ENCODE measurements around the gene SFRP2.

The SFRP2 gene

GRCh38 chr4:153809307-153809706, 20.4 kb upstream of the SFRP2 start:
- Mint-ChIP-seq H3K27ac (peak overlapping the region; percentile 75), H3K4me1 (peaks cover 30% of the 10 kb centered on the region), H3K4me3 (peak overlapping the region; percentile 40), H3K27me3 (no peaks in the 10 kb centered on the region), H3K9me3 (no peaks in the 10 kb centered on the region), H3K36me3 (no peaks in the 10 kb centered on the region)

- Mint-ChIP-seq H3K4me1 (peaks cover 30% of the 10 kb centered on the region), H3K9me3 (no peaks in the 10 kb centered on the region), H3K4me3 (no peak overlapping the region), H3K27ac (no peak overlapping the region), H3K36me3 (no peaks in the 10 kb centered on the region), H3K27me3 (no peaks in the 10 kb centered on the region)
Observed at GRCh38 chr4:153808175-153808574, 19.3 kb upstream of the SFRP2 start.

GRCh38 chr4:153806073-153806472, 17.2 kb upstream of the SFRP2 start:
- no peaks in the 10 kb centered on the region for H3K27me3 Mint-ChIP-seq
- no peaks in the 10 kb centered on the region for H3K36me3 Mint-ChIP-seq
- H3K27ac Mint-ChIP-seq, result no peak overlapping the region
- H3K4me1 Mint-ChIP-seq, result peaks cover 30% of the 10 kb centered on the region
- no peaks in the 10 kb centered on the region for H3K9me3 Mint-ChIP-seq
- H3K4me3 Mint-ChIP-seq, result no peak overlapping the region

- Mint-ChIP-seq H3K36me3 (no peaks in the 10 kb centered on the region), H3K4me3 (no peak overlapping the region), H3K4me1 (peaks cover 21% of the 10 kb centered on the region), H3K27ac (no peak overlapping the region), H3K9me3 (no peaks in the 10 kb centered on the region), H3K27me3 (no peaks in the 10 kb centered on the region)
Observed at GRCh38 chr4:153804722-153805121, 15.8 kb upstream of the SFRP2 start.

GRCh38 chr4:153799694-153800074, 10.8 kb upstream of the SFRP2 start:
- Mint-ChIP-seq H3K27ac (no peak overlapping the region), H3K36me3 (peaks cover 2% of the 10 kb centered on the region), H3K4me1 (no peaks in the 10 kb centered on the region), H3K9me3 (no peaks in the 10 kb centered on the region), H3K27me3 (peaks cover 10% of the 10 kb centered on the region), H3K4me3 (no peak overlapping the region)

GRCh38 chr4:153798901-153799693, 10.2 kb upstream of the SFRP2 start:
- H3K4me3 Mint-ChIP-seq, result no peak overlapping the region
- peaks cover 16% of the 10 kb centered on the region for H3K27me3 Mint-ChIP-seq
- no peak overlapping the region for H3K27ac Mint-ChIP-seq
- H3K36me3 Mint-ChIP-seq, result peaks cover 2% of the 10 kb centered on the region
- no peaks in the 10 kb centered on the region for H3K9me3 Mint-ChIP-seq
- no peaks in the 10 kb centered on the region for H3K4me1 Mint-ChIP-seq

- peaks cover 2% of the 10 kb centered on the region for H3K36me3 Mint-ChIP-seq
- H3K9me3 Mint-ChIP-seq, result no peaks in the 10 kb centered on the region
- H3K4me3 Mint-ChIP-seq, result no peak overlapping the region
- H3K27ac Mint-ChIP-seq, result no peak overlapping the region
- H3K4me1 Mint-ChIP-seq, result no peaks in the 10 kb centered on the region
- peaks cover 19% of the 10 kb centered on the region for H3K27me3 Mint-ChIP-seq
Observed at GRCh38 chr4:153798420-153798819, 9.5 kb upstream of the SFRP2 start.

GRCh38 chr4:153794006-153794405, 5.1 kb upstream of the SFRP2 start:
- peak overlapping the region; percentile 31 for H3K27ac Mint-ChIP-seq
- H3K4me3 Mint-ChIP-seq, result no peak overlapping the region
- peaks cover 30% of the 10 kb centered on the region for H3K4me1 Mint-ChIP-seq

GRCh38 chr4:153792618-153793247, 3.9 kb upstream of the SFRP2 start:
- peaks cover 2% of the 10 kb centered on the region for H3K36me3 Mint-ChIP-seq
- peak overlapping the region; percentile 35 for H3K27ac Mint-ChIP-seq
- peaks cover 51% of the 10 kb centered on the region for H3K27me3 Mint-ChIP-seq
- H3K9me3 Mint-ChIP-seq, result no peaks in the 10 kb centered on the region
- peaks cover 39% of the 10 kb centered on the region for H3K4me1 Mint-ChIP-seq
- peak overlapping the region; percentile 79 for H3K4me3 Mint-ChIP-seq

More at GRCh38 chr4:153794006-153794405, 5.1 kb upstream of the SFRP2 start:
- Mint-ChIP-seq H3K36me3 (peaks cover 2% of the 10 kb centered on the region), H3K9me3 (no peaks in the 10 kb centered on the region), H3K27me3 (peaks cover 42% of the 10 kb centered on the region)

GRCh38 chr4:153791746-153792617, 3.1 kb upstream of the SFRP2 start:
- H3K9me3 Mint-ChIP-seq, result no peaks in the 10 kb centered on the region
- H3K4me3 Mint-ChIP-seq, result peak overlapping the region; percentile 79
- peak overlapping the region; percentile 17 for H3K27ac Mint-ChIP-seq
- peaks cover 2% of the 10 kb centered on the region for H3K36me3 Mint-ChIP-seq
- H3K27me3 Mint-ChIP-seq, result peaks cover 56% of the 10 kb centered on the region
- H3K4me1 Mint-ChIP-seq, result peaks cover 41% of the 10 kb centered on the region

GRCh38 chr4:153790962-153791551, 2.2 kb upstream of the SFRP2 start:
- Mint-ChIP-seq H3K27ac (no peak overlapping the region), H3K4me1 (peaks cover 41% of the 10 kb centered on the region), H3K27me3 (peaks cover 59% of the 10 kb centered on the region), H3K4me3 (peak overlapping the region; percentile 79), H3K9me3 (no peaks in the 10 kb centered on the region), H3K36me3 (peaks cover 2% of the 10 kb centered on the region)

GRCh38 chr4:153790500-153790865, 1.6 kb upstream of the SFRP2 start:
- Mint-ChIP-seq H3K27ac (no peak overlapping the region), H3K4me1 (peaks cover 41% of the 10 kb centered on the region), H3K27me3 (peaks cover 59% of the 10 kb centered on the region), H3K4me3 (peak overlapping the region; percentile 38), H3K36me3 (peaks cover 2% of the 10 kb centered on the region), H3K9me3 (no peaks in the 10 kb centered on the region)

- Mint-ChIP-seq H3K27ac (no peak overlapping the region), H3K4me1 (peaks cover 41% of the 10 kb centered on the region), H3K9me3 (no peaks in the 10 kb centered on the region), H3K4me3 (peak overlapping the region; percentile 38), H3K36me3 (no peaks in the 10 kb centered on the region), H3K27me3 (peaks cover 56% of the 10 kb centered on the region)
Observed at GRCh38 chr4:153789741-153790499, 1.0 kb upstream of the SFRP2 start.

GRCh38 chr4:153788051-153788412, 851 bp downstream of the SFRP2 start:
- H3K4me1 Mint-ChIP-seq, result peaks cover 41% of the 10 kb centered on the region
- H3K27me3 Mint-ChIP-seq, result peaks cover 40% of the 10 kb centered on the region
- H3K4me3 Mint-ChIP-seq, result peak overlapping the region; percentile 72
- no peaks in the 10 kb centered on the region for H3K9me3 Mint-ChIP-seq
- H3K27ac Mint-ChIP-seq, result peak overlapping the region; percentile 46
- H3K36me3 Mint-ChIP-seq, result no peaks in the 10 kb centered on the region

GRCh38 chr4:153787575-153787974, 1.3 kb downstream of the SFRP2 start:
- H3K27ac Mint-ChIP-seq, result no peak overlapping the region
- no peaks in the 10 kb centered on the region for H3K9me3 Mint-ChIP-seq
- H3K4me1 Mint-ChIP-seq, result peaks cover 37% of the 10 kb centered on the region
- H3K4me3 Mint-ChIP-seq, result peak overlapping the region; percentile 72
- peaks cover 37% of the 10 kb centered on the region for H3K27me3 Mint-ChIP-seq
- no peaks in the 10 kb centered on the region for H3K36me3 Mint-ChIP-seq
